Sigmoid colon (tissue), 4 donors: ENCODE results near the gene TMEM208.

Experiments used
- CTCF ChIP-seq, 4 experiments: fragments of 450-650 bp in 3 of 4; fragments of 200-600 bp in 1 of 4; IDR thresholded peaks; one replicate each; pipeline ENCODE4 v1.5.1; 2016 to 2019; ENCODE audit warnings: antibody characterized with exemption in 4 of 4, mild to moderate bottlenecking in 3 of 4, moderate library complexity in 2 of 4
- EP300 ChIP-seq, 4 donors: sonication (generic); formaldehyde crosslinking; IDR thresholded peaks; one replicate each; pipeline ENCODE4 v1.6.1; 2017; ENCODE audit warnings: antibody characterized with exemption in 4 of 4
- POLR2A ChIP-seq, 2 donors: fragments of 450-650 bp; IDR thresholded peaks; one replicate each; pipeline ENCODE4 v1.6.1; 2016; ENCODE audit warnings: antibody characterized with exemption in 2 of 2, mild to moderate bottlenecking in 2 of 2, moderate library complexity in 2 of 2
- POLR2AphosphoS5 ChIP-seq, 4 donors: sonication (generic); formaldehyde crosslinking; IDR thresholded peaks; one replicate each; pipeline ENCODE4 v1.6.1; 2017; ENCODE audit warnings: antibody characterized with exemption in 4 of 4

GRCh38 chr16:67191411-67191994 lies 35.4 kb upstream of the TMEM208 start:
- TF ChIP-seq POLR2A (IDR thresholded peaks at IDR 0.05) (no peak), CTCF (IDR thresholded peaks at IDR 0.05) (no peak), POLR2AphosphoS5 (IDR thresholded peaks at IDR 0.05) (no peak), EP300 (IDR thresholded peaks at IDR 0.05) (no peak)
